HL-60 (cell line): ENCODE results near the gene WDFY2.

Experiments used
- DNase-seq, 2 experiments: peaks; one replicate each; pipeline ENCODE4 v3.0.0-alpha.2; 2010 to 2020; ENCODE audit warnings: low read depth in 1 of 2, low spot score in 1 of 2
- H3K27ac ChIP-seq: fragments of 250-450 bp; sonication (Bioruptor Pico); replicated peaks from 2 replicates; pipeline ENCODE4 v1.5.1; 2020; ENCODE audit warnings: mild to moderate bottlenecking, moderate library complexity
- H3K27me3 ChIP-seq: fragments of 250-450 bp; sonication (Bioruptor Pico); 2 replicates; pipeline ENCODE4 v1.5.1; 2021; ENCODE audit warnings: mild to moderate bottlenecking, moderate library complexity; ENCODE audit not compliant: insufficient read depth, poor library complexity, severe bottlenecking
- H3K4me3 ChIP-seq: replicated peaks from 2 replicates; pipeline ENCODE4 v1.5.1; 2011; ENCODE audit warnings: mild to moderate bottlenecking, control low read depth, low read length; ENCODE audit not compliant: insufficient read depth
- CTCF ChIP-seq: IDR thresholded peaks from one replicate; pipeline ENCODE4 v1.5.1; 2011; ENCODE audit warnings: low read length, control low read depth, inconsistent platforms; ENCODE audit not compliant: insufficient read depth
- GABPA ChIP-seq: IDR thresholded peaks from 2 replicates; pipeline ENCODE4 v1.6.1; 2012; ENCODE audit warnings: low read depth
- POLR2AphosphoS5 ChIP-seq: IDR thresholded peaks from 2 replicates; pipeline ENCODE4 v1.6.1; 2012; ENCODE audit warnings: low read depth
- REST ChIP-seq: IDR thresholded peaks from 2 replicates; pipeline ENCODE4 v1.6.1; 2012; ENCODE audit warnings: low read depth; ENCODE audit not compliant: insufficient replicate concordance
- SPI1 ChIP-seq: IDR thresholded peaks from 2 replicates; pipeline ENCODE4 v1.6.1; 2012; ENCODE audit warnings: low read depth, mild to moderate bottlenecking, borderline replicate concordance

The WDFY2 gene

GRCh38 chr13:51624695-51625345, 40.6 kb downstream of the WDFY2 start:
- Histone ChIP-seq H3K4me3 (no peak overlapping the region), H3K27ac (no peak overlapping the region), H3K27me3 (no peaks in the 10 kb centered on the region)
- no peak for DNase-seq
- TF ChIP-seq REST, result no peak
- TF ChIP-seq GABPA, result no peak
- no peak for TF ChIP-seq POLR2AphosphoS5
- no peak for TF ChIP-seq CTCF
- peak; percentile 51 for TF ChIP-seq SPI1

GRCh38 chr13:51625555-51626345, 41.5 kb downstream of the WDFY2 start:
- TF ChIP-seq POLR2AphosphoS5, result no peak
- no peak for TF ChIP-seq CTCF
- no peak for TF ChIP-seq REST
- TF ChIP-seq SPI1, result no peak
- TF ChIP-seq GABPA, result no peak
- Histone ChIP-seq H3K4me3 (no peak overlapping the region), H3K27me3 (no peaks in the 10 kb centered on the region), H3K27ac (no peak overlapping the region)
- DNase-seq, result no peak

- no peak for DNase-seq
- TF ChIP-seq GABPA (no peak), POLR2AphosphoS5 (no peak), SPI1 (no peak), REST (no peak), CTCF (no peak)
- Histone ChIP-seq H3K4me3 (no peak overlapping the region), H3K27ac (no peak overlapping the region), H3K27me3 (no peaks in the 10 kb centered on the region)
Observed at GRCh38 chr13:51626749-51627148, 42.5 kb downstream of the WDFY2 start.
